ENCODE data around the gene NEIL1.
A peak's percentile ranks its signal among the peaks of the same experiment; 100 is the strongest.

NEIL1 gene

GRCh38 chr15:75356517-75356916, 9.7 kb downstream of the NEIL1 start:
- DNase-seq (ENCODE audit: low spot score), result no peak

- DNase-seq (ENCODE audit: low spot score), result no peak
These were observed 11.3 kb downstream of the NEIL1 start for GRCh38 chr15:75357976-75358673.

- DNase-seq (ENCODE audit: low spot score), result no peak
These were observed 12.1 kb downstream of the NEIL1 start for GRCh38 chr15:75358771-75359536.

GRCh38 chr15:75359537-75360250, 12.9 kb downstream of the NEIL1 start:
- DNase-seq (ENCODE audit: low spot score), result no peak

- DNase-seq (ENCODE audit: low spot score), result no peak
These were observed 13.6 kb downstream of the NEIL1 start for GRCh38 chr15:75360391-75360790.

GRCh38 chr15:75360856-75361255, 14.0 kb downstream of the NEIL1 start:
- DNase-seq (ENCODE audit: low spot score), result no peak

GRCh38 chr15:75361361-75361988, 14.6 kb downstream of the NEIL1 start:
- DNase-seq (ENCODE audit: low spot score), result no peak

GRCh38 chr15:75361989-75362641, 15.3 kb downstream of the NEIL1 start:
- DNase-seq (ENCODE audit: low spot score), result no peak

- DNase-seq (ENCODE audit: low spot score), result no peak
These were observed 15.9 kb downstream of the NEIL1 start for GRCh38 chr15:75362642-75363249.

GRCh38 chr15:75363786-75364185, 16.9 kb downstream of the NEIL1 start:
- DNase-seq (ENCODE audit: low spot score), result no peak

GRCh38 chr15:75364881-75365280, 18.0 kb downstream of the NEIL1 start:
- no peak for DNase-seq (ENCODE audit: low spot score)

GRCh38 chr15:75366163-75366562, 19.3 kb downstream of the NEIL1 start:
- DNase-seq (ENCODE audit: low spot score), result no peak

- no peak for DNase-seq (ENCODE audit: low spot score)
These were observed 20.2 kb downstream of the NEIL1 start for GRCh38 chr15:75367006-75367405.

- no peak for DNase-seq (ENCODE audit: low spot score)
These were observed 20.6 kb downstream of the NEIL1 start for GRCh38 chr15:75367406-75367912.

- DNase-seq (ENCODE audit: low spot score), result peak; percentile 89
These were observed 21.3 kb downstream of the NEIL1 start, which contains the start of gene MAN2C1 for GRCh38 chr15:75367913-75368688. Gene MAN2C1 (minus strand): TSS chr15:75368607. CDS start chr15:75368583, 24 bp downstream.

GRCh38 chr15:75368689-75369239, 21.9 kb downstream of the NEIL1 start:
- no peak for DNase-seq (ENCODE audit: low spot score)

- DNase-seq (ENCODE audit: low spot score), result no peak
These were observed 23.2 kb downstream of the NEIL1 start for GRCh38 chr15:75369897-75370581.

GRCh38 chr15:75371486-75371885, 24.6 kb downstream of the NEIL1 start:
- DNase-seq (ENCODE audit: low spot score), result no peak

Data from globus pallidus (tissue), 1 donor.